Effector CD8-positive, alpha-beta T cell (primary cell): ENCODE measurements around the gene ZSCAN2.
A peak's percentile ranks its signal among the peaks of the same experiment; 100 is the strongest.
"Not testable (repeated sequence)": the region's sequence is repeated elsewhere in the genome, so short reads cannot be mapped to it uniquely, and the experiment has no call there.

Experiments
- DNase-seq: peaks from one replicate; lab custom pipeline; 2025; lab: John Stamatoyannopoulos, UW
- total RNA-seq, 4 experiments: gene quantifications; one replicate each; lab custom pipeline; 2026; lab: John Stamatoyannopoulos, UW

Gene ZSCAN2
- 18.8 to 29.2 (median 23.3) reads per million in 4 experiments for total RNA-seq

DNA sequence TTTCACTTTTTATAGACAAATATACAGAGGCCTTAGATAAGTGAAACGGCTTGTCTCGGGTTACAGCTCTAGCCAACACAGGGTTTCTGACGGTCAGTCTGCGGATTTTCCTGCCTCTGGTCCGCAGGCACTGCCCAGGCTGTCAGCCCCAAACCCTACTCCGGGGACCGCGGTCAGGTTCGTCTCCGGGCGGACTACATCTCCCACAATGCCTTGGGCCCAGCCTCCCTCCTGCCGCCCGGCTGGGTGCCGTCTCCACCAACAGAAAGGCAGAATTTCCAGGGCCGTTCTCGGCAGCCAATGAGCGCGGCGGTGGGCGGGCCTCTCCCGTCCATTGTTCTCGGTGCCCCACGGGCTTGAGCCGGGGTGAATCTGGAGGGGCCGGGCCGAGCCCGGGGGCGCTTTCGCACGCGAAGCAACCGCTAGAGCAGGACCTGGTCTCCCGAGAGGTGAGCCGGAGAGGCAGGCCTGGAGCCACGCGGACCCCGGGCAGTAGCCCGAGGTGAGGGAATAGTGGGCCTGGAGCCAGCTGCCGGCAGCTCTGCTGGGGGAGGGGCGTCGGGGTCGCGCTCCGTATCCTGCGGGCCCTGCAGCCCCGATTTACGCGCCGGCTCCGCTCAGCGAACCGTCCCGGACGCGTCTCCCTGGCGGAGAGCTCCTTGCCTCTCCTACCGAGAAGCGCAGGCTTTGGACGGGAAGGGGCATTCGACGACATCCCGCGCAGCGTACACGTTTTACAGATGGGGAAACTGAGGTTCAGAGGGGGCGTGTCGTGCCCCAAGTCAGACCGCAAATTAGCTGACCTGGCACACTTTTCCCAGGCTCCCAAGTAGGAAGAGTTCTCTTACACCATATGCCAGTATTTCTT is at the start of gene ZSCAN2:
Gene ZSCAN2 (plus strand): TSS at position 323 of the 868 bp plus-strand sequence. CDS start 2,919 bp downstream, outside the sequence.
- peak; percentile 88 for DNase-seq

DNA sequence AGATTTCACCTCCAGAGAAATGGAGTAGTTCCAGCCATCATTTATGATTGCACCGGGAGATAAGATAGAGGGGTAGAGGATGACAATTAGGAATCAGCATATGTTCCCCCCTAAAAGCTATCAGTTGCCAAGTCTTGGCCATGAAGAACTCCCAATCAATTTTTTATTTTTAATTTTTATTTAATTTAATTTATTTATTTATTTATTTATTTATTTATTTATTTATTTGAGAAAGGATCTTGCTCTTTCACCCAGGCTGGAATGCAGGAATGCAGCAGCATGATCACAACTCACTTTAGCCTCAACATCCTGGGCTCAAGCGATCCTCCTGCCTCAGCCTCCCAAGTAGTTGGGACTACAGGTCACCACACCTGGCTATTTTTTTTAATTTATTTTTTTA is 49.2 kb upstream of the ZSCAN2 start:
- DNase-seq, result not testable (repeated sequence)

DNA sequence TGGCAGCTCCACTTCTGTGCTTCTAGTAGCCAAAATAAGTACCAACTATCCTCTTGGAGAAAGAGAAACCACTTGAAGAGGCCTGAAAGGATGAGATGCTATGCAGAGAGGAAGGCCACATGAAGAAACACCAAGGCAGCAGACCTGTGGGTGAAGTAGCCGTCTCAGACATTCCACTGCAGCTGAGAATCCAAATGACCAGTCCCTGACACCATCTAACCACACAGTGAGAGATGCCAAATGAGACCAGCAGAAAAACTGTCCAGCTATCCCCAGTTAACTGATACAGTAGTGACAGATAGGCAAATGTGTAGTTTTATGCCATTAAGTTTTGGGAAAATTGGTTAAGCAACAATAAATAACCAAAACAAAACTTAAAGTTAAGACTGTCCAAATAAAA is 47.9 kb upstream of the ZSCAN2 start:
- DNase-seq, result no peak

DNA sequence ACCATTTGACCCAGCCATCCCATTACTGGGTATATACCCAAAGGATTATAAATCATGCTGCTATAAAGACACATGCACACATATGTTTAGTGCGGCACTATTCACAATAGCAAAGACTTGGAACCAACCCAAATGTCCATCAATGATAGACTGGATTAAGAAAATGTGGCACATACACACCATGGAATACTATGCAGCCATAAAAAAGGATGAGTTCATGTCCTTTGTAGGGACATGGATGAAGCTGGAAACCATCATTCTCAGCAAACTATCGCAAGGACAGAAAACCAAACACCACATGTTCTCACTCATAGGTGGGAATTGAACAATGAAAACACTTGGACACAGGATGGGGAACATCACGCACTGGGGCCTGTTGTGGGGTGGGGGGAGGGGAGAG is 44.1 kb upstream of the ZSCAN2 start:
- DNase-seq, result not testable (repeated sequence)

DNA sequence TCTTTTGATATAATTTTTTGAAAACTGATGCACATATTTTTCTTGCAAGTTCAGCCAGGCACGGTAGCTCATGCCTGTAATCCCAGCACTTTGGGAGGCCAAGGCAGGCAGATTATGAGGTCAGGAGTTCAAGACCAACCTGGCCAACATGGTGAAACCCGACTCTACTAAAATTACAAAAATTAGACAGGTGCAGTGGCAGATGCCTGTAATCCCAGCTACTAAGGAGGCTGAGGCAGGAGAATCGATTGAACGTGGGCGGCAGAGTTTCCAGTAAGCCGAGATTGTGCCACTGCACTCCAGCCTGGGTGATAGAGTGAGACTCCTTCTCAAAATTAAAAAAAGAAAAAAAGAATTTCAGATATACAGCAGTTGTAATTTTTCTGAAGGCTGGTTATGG is 32.8 kb upstream of the ZSCAN2 start:
- not testable (repeated sequence) for DNase-seq

DNA sequence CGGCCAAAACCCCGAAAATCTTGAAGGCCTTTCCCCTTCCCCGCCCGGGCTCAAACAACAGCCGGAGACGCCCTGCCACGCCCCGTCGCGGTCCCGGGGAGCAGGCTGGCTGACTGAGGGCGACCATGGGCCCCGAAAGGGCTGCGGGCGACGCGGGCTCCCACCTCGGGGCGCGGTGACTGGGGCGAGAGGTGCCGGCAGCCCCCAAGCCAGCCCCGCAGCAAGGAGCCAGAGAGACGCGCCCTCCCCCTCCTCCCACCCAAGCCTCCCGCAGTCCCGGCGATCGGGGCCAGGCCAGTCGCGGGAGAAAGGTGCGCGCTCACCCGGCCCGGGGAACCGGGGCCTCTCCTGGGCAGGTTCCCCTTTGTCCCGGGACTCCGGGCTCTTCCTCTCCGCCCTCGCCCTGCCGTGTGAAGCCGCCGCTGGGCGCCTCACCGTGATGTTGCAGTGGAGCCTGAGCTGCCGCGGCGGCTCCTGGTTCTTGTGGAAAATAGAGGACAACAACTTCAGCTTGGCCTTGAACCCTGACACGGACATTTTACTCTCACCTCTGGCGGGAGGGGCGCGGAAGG is 30.6 kb upstream of the ZSCAN2 start:
- DNase-seq, result peak; percentile 24

DNA sequence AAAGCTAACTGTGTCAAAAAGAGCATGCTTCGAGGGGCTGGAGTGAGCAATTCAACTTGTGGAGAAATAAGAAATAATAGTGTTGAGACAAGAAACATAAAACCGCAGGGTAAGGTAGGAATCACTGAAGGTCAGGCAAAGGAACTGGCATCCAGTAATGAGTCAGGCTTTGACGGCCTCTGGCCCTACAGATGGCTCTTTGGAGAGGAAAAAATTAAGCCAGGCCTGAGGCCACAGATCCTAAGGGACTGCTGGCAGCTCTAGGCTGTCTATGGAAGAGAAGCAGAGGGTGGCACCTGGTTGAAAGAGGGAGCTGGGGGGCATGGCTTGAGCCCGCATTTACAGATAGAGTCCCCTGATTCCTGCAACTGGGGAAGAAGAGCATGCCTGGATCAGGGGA is 28.6 kb upstream of the ZSCAN2 start:
- no peak for DNase-seq

DNA sequence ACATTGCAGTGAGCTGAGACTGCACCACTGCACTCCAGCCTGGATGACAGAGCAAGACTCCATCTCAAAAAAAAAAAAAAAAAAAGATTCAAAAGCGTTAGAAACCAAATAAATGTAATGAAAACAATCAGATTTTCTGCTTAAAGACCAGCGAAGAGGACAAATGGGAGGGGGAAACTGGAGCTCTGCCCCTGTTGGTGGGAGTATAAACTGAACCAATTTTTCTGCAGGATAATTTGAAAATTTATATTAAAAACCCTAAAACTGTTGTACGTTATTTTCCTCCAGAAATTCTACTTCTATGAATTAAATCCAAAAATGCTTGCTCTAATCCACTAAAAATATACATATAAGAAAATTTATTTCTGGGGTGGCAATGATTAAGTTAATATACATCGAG is 25.3 kb upstream of the ZSCAN2 start:
- no peak for DNase-seq

DNA sequence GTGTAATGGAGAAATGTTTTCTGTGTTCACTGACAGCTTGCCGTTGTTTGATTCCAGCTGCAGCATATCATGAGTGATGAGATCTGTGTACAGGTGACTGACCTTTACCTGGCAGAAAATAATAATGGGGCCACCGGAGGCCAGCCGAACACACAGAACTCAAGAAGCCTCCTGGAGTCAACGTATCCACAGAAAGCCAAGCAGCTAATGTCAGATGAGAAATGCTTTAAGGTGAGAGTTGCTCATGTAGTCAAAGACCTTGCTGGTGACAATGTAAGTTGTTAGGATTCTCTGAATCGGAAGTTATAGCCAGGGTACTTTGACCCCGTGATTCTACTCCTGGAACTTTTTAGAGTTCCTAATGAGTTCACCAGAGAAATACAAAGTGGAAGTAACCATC is 22.9 kb upstream of the ZSCAN2 start:
- DNase-seq, result not testable (repeated sequence)

DNA sequence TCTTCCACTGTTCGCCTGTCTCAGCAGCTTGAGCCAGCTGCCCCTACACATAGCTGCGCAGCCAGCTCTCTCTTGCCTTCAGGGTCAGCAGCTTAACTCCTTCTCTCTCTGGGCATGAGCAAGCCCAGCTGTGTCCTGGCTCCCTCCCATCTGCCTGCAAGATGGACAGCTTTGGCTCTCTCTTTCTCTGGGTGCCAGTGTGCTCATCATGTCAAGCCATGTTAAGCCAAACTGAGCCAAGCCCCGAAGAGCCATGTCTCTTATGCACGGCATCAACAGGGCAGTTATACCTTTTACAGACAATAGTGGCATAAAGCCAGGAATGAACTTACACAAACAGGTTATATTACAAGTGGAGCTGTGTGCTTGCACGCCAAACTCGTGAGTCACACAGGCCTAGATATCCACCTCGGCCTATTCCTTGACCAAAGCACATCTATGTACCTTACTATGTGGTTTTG is 21.5 kb upstream of the ZSCAN2 start:
- DNase-seq, result not testable (repeated sequence)

DNA sequence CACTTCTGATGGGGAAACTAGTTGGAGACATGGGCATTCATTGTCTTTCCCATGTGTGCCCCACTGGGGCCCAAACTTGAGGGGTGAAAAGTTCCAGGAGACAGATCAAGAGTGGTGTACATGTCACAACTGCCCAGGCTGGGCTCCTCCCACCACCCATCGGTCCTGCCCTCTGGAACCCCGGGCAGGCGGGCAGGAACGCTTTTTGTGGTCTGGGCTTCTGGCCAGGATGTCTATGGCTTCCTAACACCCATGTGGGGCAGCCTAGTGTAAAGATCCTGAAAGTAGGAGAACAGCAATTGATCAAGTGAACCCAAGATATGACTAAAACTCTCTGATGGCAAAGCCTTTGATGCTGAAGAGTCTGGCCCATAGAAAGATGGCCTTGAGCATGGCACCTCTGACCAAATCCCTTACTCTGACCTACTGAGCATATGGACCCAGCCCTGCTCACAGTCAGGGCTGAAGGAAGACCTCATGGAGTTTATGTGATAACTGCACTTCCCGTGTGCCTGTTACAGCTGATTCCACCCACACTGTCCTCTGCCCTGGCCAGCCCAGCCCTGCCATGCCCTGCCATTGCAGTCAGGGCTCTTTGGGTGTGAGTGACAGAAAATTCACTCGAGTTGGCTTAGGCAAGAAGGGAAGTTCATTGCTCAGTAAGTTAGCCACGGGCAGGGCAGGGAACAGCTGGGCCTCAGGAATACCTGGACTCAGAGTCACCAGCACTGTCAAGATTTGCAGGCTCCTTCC is 19.0 kb upstream of the ZSCAN2 start:
- DNase-seq, result not testable (repeated sequence)

DNA sequence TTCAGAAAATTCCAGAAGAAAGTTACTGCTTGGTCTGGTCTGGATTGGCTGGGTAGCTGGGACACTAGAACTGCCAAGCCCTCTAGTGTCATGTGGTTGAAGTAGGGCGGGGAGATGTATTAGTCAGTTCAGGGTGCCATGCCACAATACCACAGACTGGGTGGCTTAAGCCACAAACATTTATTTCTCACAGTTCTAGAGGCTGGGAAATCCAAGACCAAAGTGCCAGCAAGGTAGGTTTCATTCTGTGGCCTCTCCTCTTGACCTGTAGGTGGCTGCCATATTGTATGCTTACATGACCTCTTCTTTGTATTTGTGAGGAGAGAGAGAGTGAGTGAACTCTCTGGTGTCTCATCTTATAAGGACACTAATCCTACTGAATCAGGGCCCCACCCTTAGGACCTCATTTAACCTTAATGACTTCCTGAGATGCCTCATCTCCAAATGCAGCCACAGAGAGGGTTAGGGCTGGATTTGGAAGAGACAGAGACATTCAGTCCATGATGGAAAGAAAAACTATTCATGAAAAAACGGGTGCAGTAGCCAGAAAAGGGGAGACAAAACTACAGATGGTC is 18.1 kb upstream of the ZSCAN2 start:
- no peak for DNase-seq

DNA sequence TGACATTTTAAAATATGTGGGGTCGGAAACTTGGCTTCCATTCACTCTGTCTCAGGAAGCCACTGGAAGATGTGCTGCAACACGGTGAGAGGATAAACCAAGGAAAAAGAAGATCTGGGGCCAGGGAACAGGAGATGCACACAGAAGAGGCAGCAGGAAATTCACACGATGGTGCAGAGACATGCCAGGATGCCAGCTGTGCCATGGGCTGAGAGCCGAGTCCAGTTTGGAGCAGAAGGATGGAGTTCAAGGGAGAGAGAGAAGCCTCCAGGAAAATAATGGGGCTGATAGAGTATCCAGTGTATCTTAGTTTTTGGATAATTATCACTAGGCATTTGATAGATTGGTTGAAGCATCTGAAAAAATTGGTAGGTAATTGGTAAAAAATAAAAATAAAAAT is 16.9 kb upstream of the ZSCAN2 start:
- DNase-seq, result not testable (repeated sequence)

DNA sequence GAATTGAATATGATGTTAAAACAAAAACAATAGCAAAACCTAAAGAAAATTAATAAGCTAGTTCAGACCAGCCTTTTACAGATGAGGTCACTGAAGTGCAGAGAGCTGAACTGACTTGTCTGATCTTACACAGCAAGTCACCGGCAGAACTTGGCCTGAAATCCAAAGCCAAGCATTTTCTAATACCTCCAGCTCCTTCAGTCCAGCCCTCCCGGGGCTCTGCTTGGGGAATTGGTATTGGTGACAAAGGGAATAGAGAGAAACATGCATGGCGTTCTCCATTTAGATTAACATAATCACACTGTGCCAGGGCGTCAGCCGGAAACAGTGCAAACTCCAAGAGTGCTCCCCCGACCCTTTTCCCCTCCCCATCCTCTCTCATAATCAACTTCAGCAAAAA is 14.1 kb upstream of the ZSCAN2 start:
- no peak for DNase-seq

DNA sequence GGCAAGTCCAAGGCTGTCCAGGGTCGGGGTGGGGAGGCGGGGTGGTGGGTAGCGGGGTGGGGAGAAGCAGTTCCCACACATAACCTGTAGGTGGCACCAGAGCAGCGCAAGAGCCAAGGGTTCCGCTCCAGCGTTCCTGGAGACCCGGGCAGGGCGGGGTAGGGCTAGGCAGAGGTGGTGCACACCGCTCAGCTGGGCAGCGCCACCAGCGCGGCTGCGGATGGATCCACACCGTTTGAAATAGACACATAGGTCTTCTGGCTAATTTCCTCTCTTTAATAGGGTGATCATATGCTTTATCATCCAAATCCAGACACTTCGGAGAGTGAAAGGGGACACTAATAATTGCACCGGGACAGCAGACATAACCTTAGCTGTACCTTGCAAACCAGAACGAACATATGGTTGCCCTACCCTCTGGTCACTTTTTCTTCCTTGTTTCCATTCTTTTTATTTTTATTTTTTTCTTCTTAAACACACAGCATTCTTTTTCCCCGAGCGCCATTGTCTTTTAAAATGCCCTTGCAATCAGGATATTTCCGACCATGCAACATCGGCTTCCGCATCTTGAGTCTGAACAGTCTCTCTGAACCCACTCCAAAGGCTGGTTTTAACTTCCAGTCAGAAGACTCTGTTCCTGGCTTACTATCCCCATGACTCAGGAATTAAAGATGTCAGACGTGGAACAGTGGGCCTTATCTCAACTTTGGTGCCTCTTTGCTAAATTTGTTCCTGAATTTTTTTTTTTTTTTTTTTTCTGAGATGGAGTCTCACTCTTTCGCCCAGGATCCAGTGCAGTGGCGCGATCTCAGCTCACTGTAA is 12.5 kb upstream of the ZSCAN2 start:
- peak; percentile 74 for DNase-seq

DNA sequence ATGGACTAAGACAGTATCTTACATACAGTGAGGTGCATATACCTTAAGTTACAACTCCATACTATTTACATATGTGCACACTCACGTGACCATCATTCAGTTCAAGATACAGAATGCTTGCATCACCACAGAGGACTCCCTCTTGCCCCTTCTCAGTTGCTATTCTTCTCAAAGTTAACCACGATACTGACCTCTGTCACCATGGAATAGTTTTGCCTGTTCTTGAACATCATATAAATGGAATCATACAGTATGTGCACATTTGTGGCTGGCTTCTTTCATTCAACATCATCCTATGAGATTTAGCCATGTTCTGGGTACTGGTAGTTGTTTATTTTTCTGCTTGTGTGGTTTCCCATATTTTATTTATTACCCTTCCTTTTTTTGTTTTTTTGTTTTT is 10.4 kb upstream of the ZSCAN2 start:
- no peak for DNase-seq

DNA sequence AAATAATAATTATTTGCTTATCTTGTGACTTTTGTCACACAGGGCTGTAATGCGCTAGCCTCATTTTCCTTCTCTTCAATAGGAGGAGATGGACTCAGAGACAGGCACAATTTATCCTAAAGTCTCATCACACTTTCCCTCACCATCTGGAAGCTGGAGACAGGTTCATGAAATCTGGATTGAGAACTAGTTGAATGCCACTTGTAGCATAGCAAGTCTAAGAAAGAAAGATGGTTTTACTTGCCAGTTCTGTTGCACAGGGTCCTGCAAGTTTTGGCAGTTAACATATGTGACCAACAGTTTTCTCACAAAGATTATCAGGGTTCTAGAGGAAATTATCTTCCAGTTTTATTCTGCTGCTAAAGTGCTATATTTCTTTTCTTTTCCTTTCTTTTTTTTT is 9.0 kb upstream of the ZSCAN2 start:
- no peak for DNase-seq

DNA sequence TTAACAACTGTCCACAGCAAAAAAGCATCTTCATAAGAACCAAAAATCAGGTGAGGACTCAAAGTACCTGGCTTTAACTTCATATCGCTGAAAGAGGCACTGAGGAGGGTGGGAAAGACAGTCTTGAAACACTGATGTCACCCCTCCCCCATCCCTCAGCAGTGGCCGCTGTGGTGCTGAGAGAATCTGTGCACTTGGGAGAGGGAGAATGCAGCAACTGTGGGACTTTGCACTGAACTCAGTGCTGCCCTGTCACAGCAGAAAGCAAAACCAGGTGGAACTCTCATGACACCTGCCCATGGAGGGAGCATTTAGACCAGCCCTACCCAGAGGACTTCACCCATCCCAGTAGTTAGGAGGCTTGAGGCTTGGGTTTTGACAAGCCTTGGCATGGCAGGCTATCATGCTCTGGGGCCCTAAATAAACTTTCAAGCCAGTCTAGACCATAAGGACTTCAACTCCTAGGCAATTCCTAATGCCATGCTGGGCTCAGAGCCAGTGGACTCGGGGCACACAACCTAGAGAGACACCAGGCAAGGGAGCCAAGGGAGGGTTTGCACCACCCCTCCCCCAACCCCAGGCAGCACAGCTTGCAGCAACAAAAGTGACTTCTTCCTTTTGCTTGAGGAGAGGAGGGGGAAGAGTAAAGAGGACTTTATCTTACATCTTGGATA is 6.1 kb upstream of the ZSCAN2 start:
- no peak for DNase-seq

DNA sequence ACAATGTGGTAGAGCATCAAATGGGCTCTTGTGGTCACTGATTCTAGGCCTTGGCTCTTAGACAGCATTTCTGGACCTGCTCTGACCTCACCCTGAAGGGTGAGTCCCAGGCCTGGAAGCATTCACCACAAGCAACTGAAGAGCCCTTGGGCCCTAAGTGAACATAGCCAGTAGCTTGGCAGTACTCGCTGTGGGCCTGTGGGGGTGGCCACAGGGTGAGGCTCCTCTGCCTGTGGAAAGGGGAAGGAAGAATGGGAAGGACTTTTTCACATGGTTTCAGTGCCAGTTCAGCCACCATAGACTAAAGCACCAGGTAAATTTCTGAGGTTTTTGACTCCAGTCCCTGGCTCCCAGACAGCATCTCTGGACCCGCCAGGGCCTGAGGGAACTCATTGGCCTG is 5.1 kb upstream of the ZSCAN2 start:
- DNase-seq, result no peak

DNA sequence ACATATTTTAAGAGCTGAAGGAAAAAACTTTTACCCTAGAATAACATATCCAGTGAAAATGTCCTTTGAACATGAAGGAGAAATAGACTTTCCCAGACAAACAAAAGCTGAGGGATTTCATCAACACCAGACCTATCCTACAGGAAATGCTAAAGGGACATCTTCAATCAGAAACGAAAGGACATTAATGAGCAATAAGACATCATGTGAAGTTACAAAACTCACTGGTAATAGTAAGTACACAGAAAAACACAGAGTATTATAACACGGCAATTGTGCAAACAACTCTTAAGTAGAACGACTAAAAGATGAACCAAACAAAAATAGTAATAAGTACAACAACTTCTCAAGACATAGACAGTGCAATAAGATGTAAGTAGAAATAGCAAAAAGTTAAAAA is 3.5 kb upstream of the ZSCAN2 start:
- no peak for DNase-seq

DNA sequence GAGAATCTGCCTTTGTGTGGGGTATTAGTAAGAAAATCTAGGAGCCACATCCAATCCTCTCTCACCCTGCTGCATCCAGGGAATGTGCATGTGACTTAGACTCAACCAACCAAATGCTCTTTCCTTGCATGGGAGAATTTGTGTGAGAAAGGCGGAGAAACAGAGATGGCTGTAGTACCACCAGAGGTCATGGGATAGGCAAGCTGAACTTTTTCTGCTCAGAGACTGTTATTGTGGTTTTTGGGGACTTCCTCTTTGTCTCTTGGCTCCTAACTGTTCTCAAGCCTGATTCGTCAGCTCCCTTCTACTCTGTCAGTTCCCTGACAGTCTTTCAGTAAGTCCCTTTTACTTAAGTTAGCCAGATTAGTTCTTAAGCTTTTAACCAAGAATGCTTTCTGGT is 2.6 kb upstream of the ZSCAN2 start:
- DNase-seq, result no peak
